Astrocyte of the spinal cord (primary cell): ENCODE measurements around the gene EMC8.
A peak's percentile ranks its signal among the peaks of the same experiment; 100 is the strongest.

Source experiments
- DNase-seq: peaks from one replicate; pipeline ENCODE4 v3.0.0; 2011; ENCODE audit warnings: low read depth, low spot score
- H3K4me3 ChIP-seq: 2 replicates; pipeline ENCODE4 v1.5.1; 2011; ENCODE audit warnings: low read depth, mild to moderate bottlenecking, low read length, moderate library complexity
- in situ Hi-C: cut with HindIII; loops from 2 replicates; pipeline ENCODE4 v1.10.0; 2017; ENCODE audit warnings: low sequenced_read_pairs
- TF ChIP-seq, protein P1 (sequence below): IDR thresholded peaks from 2 replicates; pipeline ENCODE4 v1.5.1; 2012; ENCODE audit warnings: low read depth, mild to moderate bottlenecking, low read length, inconsistent platforms

EMC8 gene

GRCh38 chr16:85753976-85754375 lies 45.4 kb downstream of the EMC8 start:
- in situ Hi-C loops = no loop called here
- DNase-seq = no peak
- TF ChIP-seq, protein P1, sequence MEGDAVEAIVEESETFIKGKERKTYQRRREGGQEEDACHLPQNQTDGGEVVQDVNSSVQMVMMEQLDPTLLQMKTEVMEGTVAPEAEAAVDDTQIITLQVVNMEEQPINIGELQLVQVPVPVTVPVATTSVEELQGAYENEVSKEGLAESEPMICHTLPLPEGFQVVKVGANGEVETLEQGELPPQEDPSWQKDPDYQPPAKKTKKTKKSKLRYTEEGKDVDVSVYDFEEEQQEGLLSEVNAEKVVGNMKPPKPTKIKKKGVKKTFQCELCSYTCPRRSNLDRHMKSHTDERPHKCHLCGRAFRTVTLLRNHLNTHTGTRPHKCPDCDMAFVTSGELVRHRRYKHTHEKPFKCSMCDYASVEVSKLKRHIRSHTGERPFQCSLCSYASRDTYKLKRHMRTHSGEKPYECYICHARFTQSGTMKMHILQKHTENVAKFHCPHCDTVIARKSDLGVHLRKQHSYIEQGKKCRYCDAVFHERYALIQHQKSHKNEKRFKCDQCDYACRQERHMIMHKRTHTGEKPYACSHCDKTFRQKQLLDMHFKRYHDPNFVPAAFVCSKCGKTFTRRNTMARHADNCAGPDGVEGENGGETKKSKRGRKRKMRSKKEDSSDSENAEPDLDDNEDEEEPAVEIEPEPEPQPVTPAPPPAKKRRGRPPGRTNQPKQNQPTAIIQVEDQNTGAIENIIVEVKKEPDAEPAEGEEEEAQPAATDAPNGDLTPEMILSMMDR = no peak
- no peak overlapping the region for H3K4me3 ChIP-seq

- DNase-seq = no peak
- in situ Hi-C loops = no loop called here
- no peak overlapping the region for H3K4me3 ChIP-seq
- TF ChIP-seq, protein P1 = no peak
These were observed 45.8 kb downstream of the EMC8 start for GRCh38 chr16:85753559-85753958.

GRCh38 chr16:85752511-85753420 lies 46.6 kb downstream of the EMC8 start:
- TF ChIP-seq, protein P1 = peak; percentile 38
- in situ Hi-C loops = no loop called here
- no peak overlapping the region for H3K4me3 ChIP-seq
- DNase-seq = no peak

GRCh38 chr16:85751698-85752501 lies 47.4 kb downstream of the EMC8 start:
- H3K4me3 ChIP-seq = no peak overlapping the region
- in situ Hi-C loops = no loop called here
- DNase-seq = no peak
- TF ChIP-seq, protein P1 = no peak

GRCh38 chr16:85750827-85751697 lies 48.3 kb downstream of the EMC8 start, which contains the start of gene C16orf74:
Gene C16orf74, minus strand, starts transcription at chr16:85751096. Its CDS starts 15,879 bp downstream, at chr16:85735217.
- H3K4me3 ChIP-seq = peak within 1 kb of the TSS; percentile 42
- DNase-seq = no peak
- TF ChIP-seq, protein P1 = no peak
- in situ Hi-C loops = no loop called here
